Panc1 (cell line): ENCODE measurements around the gene TMEM260.

Experiments
- POLR2AphosphoS5 ChIP-seq: IDR thresholded peaks from 2 replicates; pipeline ENCODE4 v1.6.1; 2012; ENCODE audit warnings: mild to moderate bottlenecking, low read depth, low read length, moderate library complexity
- SIN3A ChIP-seq: IDR thresholded peaks from 2 replicates; pipeline ENCODE4 v1.6.1; 2012; ENCODE audit warnings: low read depth, mild to moderate bottlenecking, low read length, moderate library complexity, borderline replicate concordance; ENCODE audit not compliant: insufficient read depth
- TCF7L2 ChIP-seq: IDR thresholded peaks from 2 replicates; pipeline ENCODE4 v1.6.1; 2011; ENCODE audit warnings: mild to moderate bottlenecking, low read depth, low read length, inconsistent platforms
- TF ChIP-seq, protein P1 (sequence below): fragments of 450-650 bp; IDR thresholded peaks from 2 replicates; pipeline ENCODE4 v1.5.1; 2017; ENCODE audit warnings: mild to moderate bottlenecking
- TF ChIP-seq, protein P2 (sequence below), 2 experiments: IDR thresholded peaks; 2 replicates each; pipeline ENCODE4 v1.6.1; 2011 to 2012; ENCODE audit warnings: low read depth in 2 of 2, control low read depth in 1 of 2, low read length in 1 of 2, mild to moderate bottlenecking in 1 of 2, moderate library complexity in 1 of 2; ENCODE audit not compliant: insufficient read depth in 1 of 2

DNA sequence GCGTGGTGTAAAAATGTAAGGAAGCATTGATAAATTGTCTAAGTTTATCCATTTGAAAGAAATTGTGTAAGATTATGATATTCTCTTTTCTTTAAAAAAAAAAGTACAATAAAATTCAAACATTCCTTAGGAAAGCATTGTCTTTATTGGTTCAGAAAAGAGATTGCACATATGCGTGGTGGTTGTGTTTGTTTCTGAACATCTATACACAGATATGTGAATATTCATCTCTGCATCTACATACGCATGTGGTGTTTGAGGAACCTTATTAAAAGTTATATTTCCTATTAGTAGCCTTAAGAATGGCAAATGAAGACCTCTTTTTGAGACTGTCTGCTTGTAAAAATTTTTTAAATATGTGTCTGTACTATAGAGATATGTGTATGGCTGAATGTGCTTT, 69.8 kb downstream of the TMEM260 start:
- TF ChIP-seq, protein P1, sequence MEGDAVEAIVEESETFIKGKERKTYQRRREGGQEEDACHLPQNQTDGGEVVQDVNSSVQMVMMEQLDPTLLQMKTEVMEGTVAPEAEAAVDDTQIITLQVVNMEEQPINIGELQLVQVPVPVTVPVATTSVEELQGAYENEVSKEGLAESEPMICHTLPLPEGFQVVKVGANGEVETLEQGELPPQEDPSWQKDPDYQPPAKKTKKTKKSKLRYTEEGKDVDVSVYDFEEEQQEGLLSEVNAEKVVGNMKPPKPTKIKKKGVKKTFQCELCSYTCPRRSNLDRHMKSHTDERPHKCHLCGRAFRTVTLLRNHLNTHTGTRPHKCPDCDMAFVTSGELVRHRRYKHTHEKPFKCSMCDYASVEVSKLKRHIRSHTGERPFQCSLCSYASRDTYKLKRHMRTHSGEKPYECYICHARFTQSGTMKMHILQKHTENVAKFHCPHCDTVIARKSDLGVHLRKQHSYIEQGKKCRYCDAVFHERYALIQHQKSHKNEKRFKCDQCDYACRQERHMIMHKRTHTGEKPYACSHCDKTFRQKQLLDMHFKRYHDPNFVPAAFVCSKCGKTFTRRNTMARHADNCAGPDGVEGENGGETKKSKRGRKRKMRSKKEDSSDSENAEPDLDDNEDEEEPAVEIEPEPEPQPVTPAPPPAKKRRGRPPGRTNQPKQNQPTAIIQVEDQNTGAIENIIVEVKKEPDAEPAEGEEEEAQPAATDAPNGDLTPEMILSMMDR, result no peak
- TF ChIP-seq POLR2AphosphoS5 (no peak), TCF7L2 (no peak), SIN3A (no peak)
- TF ChIP-seq, protein P2, sequence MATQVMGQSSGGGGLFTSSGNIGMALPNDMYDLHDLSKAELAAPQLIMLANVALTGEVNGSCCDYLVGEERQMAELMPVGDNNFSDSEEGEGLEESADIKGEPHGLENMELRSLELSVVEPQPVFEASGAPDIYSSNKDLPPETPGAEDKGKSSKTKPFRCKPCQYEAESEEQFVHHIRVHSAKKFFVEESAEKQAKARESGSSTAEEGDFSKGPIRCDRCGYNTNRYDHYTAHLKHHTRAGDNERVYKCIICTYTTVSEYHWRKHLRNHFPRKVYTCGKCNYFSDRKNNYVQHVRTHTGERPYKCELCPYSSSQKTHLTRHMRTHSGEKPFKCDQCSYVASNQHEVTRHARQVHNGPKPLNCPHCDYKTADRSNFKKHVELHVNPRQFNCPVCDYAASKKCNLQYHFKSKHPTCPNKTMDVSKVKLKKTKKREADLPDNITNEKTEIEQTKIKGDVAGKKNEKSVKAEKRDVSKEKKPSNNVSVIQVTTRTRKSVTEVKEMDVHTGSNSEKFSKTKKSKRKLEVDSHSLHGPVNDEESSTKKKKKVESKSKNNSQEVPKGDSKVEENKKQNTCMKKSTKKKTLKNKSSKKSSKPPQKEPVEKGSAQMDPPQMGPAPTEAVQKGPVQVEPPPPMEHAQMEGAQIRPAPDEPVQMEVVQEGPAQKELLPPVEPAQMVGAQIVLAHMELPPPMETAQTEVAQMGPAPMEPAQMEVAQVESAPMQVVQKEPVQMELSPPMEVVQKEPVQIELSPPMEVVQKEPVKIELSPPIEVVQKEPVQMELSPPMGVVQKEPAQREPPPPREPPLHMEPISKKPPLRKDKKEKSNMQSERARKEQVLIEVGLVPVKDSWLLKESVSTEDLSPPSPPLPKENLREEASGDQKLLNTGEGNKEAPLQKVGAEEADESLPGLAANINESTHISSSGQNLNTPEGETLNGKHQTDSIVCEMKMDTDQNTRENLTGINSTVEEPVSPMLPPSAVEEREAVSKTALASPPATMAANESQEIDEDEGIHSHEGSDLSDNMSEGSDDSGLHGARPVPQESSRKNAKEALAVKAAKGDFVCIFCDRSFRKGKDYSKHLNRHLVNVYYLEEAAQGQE (IDR thresholded peaks at IDR 0.05; ENCODE audit: insufficient read depth in 1 of 2, low read depth in 2 of 2, low read length in 1 of 2), result no peak
